ENCODE measurements around the gene BCORL1. TPM values are rescaled to one million over a fixed set of nuclear protein-coding genes. Genes with fewer than 3 reads are reported as not detected.

The BCORL1 gene
- total RNA-seq, 3 donors from 2014 or later (not counting 1 experiment from before 2014, with no cell fraction given), result 6.5 to 10.5 (median 9.9) TPM

DNA sequence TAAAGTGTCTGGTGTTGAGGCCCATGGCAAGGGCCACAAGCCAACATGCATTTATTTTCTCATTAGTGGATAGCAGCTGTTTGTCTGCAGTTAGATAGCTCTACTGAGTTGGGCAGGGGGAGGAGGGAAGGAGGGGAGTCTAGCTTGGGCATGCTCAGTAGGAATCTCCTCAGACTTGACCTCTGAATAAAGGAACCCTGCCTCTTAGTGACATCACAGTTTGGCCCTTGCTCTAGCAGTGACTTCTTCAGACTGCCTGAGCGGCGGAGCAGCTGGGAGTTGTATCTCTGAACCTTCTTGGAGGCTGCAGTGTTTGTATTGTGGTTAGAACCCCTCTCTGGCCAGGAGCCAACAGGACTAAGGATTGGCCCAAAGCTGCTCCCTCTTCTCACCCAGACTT, 57.4 kb downstream of the BCORL1 start:
- DNase-seq (no peak), ATAC-seq (no peak)
- intact Hi-C loops (cut with micrococcal nuclease), result no loop called here
- no peaks in the 10 kb centered on the region for H3K27me3 ChIP-seq (ENCODE audit: control insufficient read depth, insufficient read depth, low read length)
- Mint-ChIP-seq H3K27ac (no peak overlapping the region), H3K27me3 (ENCODE audit: low read depth in 2 of 2) (no peaks in the 10 kb centered on the region), H3K4me1 (no peaks in the 10 kb centered on the region), H3K36me3 (no peaks in the 10 kb centered on the region), H3K9me3 (no peaks in the 10 kb centered on the region), H3K4me3 (no peak overlapping the region)
- TF ChIP-seq, protein P1, sequence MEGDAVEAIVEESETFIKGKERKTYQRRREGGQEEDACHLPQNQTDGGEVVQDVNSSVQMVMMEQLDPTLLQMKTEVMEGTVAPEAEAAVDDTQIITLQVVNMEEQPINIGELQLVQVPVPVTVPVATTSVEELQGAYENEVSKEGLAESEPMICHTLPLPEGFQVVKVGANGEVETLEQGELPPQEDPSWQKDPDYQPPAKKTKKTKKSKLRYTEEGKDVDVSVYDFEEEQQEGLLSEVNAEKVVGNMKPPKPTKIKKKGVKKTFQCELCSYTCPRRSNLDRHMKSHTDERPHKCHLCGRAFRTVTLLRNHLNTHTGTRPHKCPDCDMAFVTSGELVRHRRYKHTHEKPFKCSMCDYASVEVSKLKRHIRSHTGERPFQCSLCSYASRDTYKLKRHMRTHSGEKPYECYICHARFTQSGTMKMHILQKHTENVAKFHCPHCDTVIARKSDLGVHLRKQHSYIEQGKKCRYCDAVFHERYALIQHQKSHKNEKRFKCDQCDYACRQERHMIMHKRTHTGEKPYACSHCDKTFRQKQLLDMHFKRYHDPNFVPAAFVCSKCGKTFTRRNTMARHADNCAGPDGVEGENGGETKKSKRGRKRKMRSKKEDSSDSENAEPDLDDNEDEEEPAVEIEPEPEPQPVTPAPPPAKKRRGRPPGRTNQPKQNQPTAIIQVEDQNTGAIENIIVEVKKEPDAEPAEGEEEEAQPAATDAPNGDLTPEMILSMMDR (IDR thresholded peaks at IDR 0.05), result no peak
- H3K27ac ChIP-seq (ENCODE audit: low read length), result no peak overlapping the region
- H3K4me3 ChIP-seq (ENCODE audit: low read length), result no peak overlapping the region
- 85% methylated on average over 2 of the region's 2 CpGs for WGBS (ENCODE audit: insufficient coverage)
- H3K9me3 ChIP-seq (ENCODE audit: control insufficient read depth, insufficient read depth, low read length), result no peaks in the 10 kb centered on the region
- H3K4me1 ChIP-seq (ENCODE audit: control insufficient read depth, insufficient read depth, low read length), result no peaks in the 10 kb centered on the region
- peaks cover 21% of the 10 kb centered on the region for H3K36me3 ChIP-seq (ENCODE audit: control insufficient read depth, insufficient read depth, low read length)

GRCh38 chrX:130047416-130047815, 65.0 kb downstream of the BCORL1 start:
- ATAC-seq (no peak), DNase-seq (no peak)
- no peak overlapping the region for H3K4me3 ChIP-seq (ENCODE audit: low read length)
- H3K4me3 Mint-ChIP-seq, result no peak overlapping the region
- no peaks in the 10 kb centered on the region for H3K9me3 ChIP-seq (ENCODE audit: control insufficient read depth, insufficient read depth, low read length)
- H3K27me3 Mint-ChIP-seq (ENCODE audit: low read depth in 2 of 2), result no peaks in the 10 kb centered on the region
- no peaks in the 10 kb centered on the region for H3K36me3 Mint-ChIP-seq
- intact Hi-C loops (cut with micrococcal nuclease), result no loop called here
- no peaks in the 10 kb centered on the region for H3K27me3 ChIP-seq (ENCODE audit: control insufficient read depth, insufficient read depth, low read length)
- TF ChIP-seq, protein P1 (IDR thresholded peaks at IDR 0.05), result no peak
- no peaks in the 10 kb centered on the region for H3K9me3 Mint-ChIP-seq
- no peaks in the 10 kb centered on the region for H3K4me1 Mint-ChIP-seq
- WGBS (ENCODE audit: insufficient coverage), result 100% methylated on average over 3 of the region's 5 CpGs
- peaks cover 21% of the 10 kb centered on the region for H3K36me3 ChIP-seq (ENCODE audit: control insufficient read depth, insufficient read depth, low read length)
- no peak overlapping the region for H3K27ac ChIP-seq (ENCODE audit: low read length)
- H3K27ac Mint-ChIP-seq, result no peak overlapping the region
- no peaks in the 10 kb centered on the region for H3K4me1 ChIP-seq (ENCODE audit: control insufficient read depth, insufficient read depth, low read length)

GRCh38 chrX:130048686-130049222, 66.3 kb downstream of the BCORL1 start:
- intact Hi-C loops (cut with micrococcal nuclease), result no loop called here

More at GRCh38 chrX:130048686-130049222, 66.3 kb downstream of the BCORL1 start:
- DNase-seq (no peak), ATAC-seq (no peak)
- WGBS (ENCODE audit: insufficient coverage), result 100% methylated on average over 1 of the region's 4 CpGs
- Histone ChIP-seq H3K27me3 (ENCODE audit: control insufficient read depth, insufficient read depth, low read length) (no peaks in the 10 kb centered on the region), H3K4me1 (ENCODE audit: control insufficient read depth, insufficient read depth, low read length) (no peaks in the 10 kb centered on the region), H3K36me3 (ENCODE audit: control insufficient read depth, insufficient read depth, low read length) (peaks cover 23% of the 10 kb centered on the region), H3K27ac (ENCODE audit: low read length) (no peak overlapping the region), H3K9me3 (ENCODE audit: control insufficient read depth, insufficient read depth, low read length) (no peaks in the 10 kb centered on the region), H3K4me3 (ENCODE audit: low read length) (no peak overlapping the region)
- Mint-ChIP-seq H3K4me1 (no peaks in the 10 kb centered on the region), H3K4me3 (no peak overlapping the region), H3K36me3 (no peaks in the 10 kb centered on the region), H3K9me3 (no peaks in the 10 kb centered on the region), H3K27me3 (ENCODE audit: low read depth in 2 of 2) (no peaks in the 10 kb centered on the region), H3K27ac (no peak overlapping the region)
- TF ChIP-seq, protein P1 (IDR thresholded peaks at IDR 0.05), result no peak
